KMS-11 (cell line): ENCODE measurements around the gene GPRIN2.
"Not testable (repeated sequence)": the region's sequence is repeated elsewhere in the genome, so short reads cannot be mapped to it uniquely, and the experiment has no call there.

Source experiments
- H2AFZ ChIP-seq: fragments of 200-600 bp; sonication (generic); 2 replicates; pipeline ENCODE4 v1.6.1; 2016; ENCODE audit warnings: antibody characterized with exemption, mixed run types, low read depth
- H3K27ac ChIP-seq: fragments of 200-600 bp; sonication (generic); 2 replicates; pipeline ENCODE4 v1.6.1; 2016; ENCODE audit warnings: mild to moderate bottlenecking, mixed run types
- H3K27me3 ChIP-seq: fragments of 200-600 bp; sonication (generic); 2 replicates; pipeline ENCODE4 v1.6.1; 2017; ENCODE audit warnings: mild to moderate bottlenecking, low read depth, mixed run types, moderate library complexity; ENCODE audit not compliant: insufficient read depth
- H3K36me3 ChIP-seq: fragments of 200-600 bp; sonication (generic); 2 replicates; pipeline ENCODE4 v1.6.1; 2017; ENCODE audit warnings: mild to moderate bottlenecking, mixed run types; ENCODE audit not compliant: insufficient read depth
- H3K4me1 ChIP-seq: fragments of 200-600 bp; sonication (generic); 2 replicates; pipeline ENCODE4 v1.6.1; 2016; ENCODE audit warnings: mild to moderate bottlenecking, low read depth, mixed run types; ENCODE audit not compliant: poor library complexity, severe bottlenecking
- H3K4me2 ChIP-seq: fragments of 200-600 bp; sonication (generic); 2 replicates; pipeline ENCODE4 v1.7.0; 2016; ENCODE audit warnings: mild to moderate bottlenecking, mixed run types
- H3K4me3 ChIP-seq: fragments of 200-600 bp; sonication (generic); IDR thresholded peaks from 2 replicates; pipeline ENCODE4 v1.6.1; 2017; ENCODE audit warnings: low read depth, low read length, mixed read lengths; ENCODE audit not compliant: insufficient read depth
- H3K79me2 ChIP-seq: fragments of 200-600 bp; sonication (generic); 2 replicates; pipeline ENCODE4 v1.6.1; 2016; ENCODE audit warnings: low read depth, mixed run types; ENCODE audit not compliant: insufficient read depth
- H3K9ac ChIP-seq: fragments of 200-600 bp; sonication (generic); 2 replicates; pipeline ENCODE4 v1.6.1; 2016; ENCODE audit warnings: mild to moderate bottlenecking, mixed run types
- H4K20me1 ChIP-seq: fragments of 200-600 bp; sonication (generic); 2 replicates; pipeline ENCODE4 v1.6.1; 2016; ENCODE audit warnings: mild to moderate bottlenecking, mixed run types; ENCODE audit not compliant: insufficient read depth
- TF ChIP-seq, protein P1 (sequence below): fragments of 200-600 bp; sonication (generic); conservative IDR thresholded peaks from 2 replicates; pipeline ENCODE4 v1.6.1; 2017; ENCODE audit warnings: low read depth, mild to moderate bottlenecking, antibody characterized with exemption, low read length, moderate library complexity, mixed read lengths

GPRIN2 gene

DNA sequence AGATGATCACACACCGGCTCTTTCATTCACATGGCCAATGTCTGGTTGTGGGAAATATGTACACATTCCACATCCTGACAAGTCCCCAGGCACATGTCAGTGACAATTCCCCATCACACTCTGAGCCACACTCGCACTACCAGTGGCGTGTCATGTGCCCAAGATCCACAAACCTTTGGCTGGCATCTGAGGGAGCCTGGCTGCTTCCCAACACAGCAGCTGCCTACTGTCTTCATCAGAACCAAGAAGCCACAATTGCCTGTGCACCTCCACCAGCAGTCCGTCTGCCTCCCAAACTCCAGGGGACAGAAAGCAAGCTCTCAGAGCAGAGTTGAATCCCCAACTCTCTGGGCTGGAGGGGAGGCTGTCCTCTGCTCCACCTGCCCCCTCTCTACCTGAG, 16.3 kb upstream of the GPRIN2 start:
- H3K79me2 ChIP-seq, H3K9ac ChIP-seq, H3K4me3 ChIP-seq, H2AFZ ChIP-seq, H4K20me1 ChIP-seq, H3K4me2 ChIP-seq, H3K27ac ChIP-seq, H3K27me3 ChIP-seq, H3K4me1 ChIP-seq, H3K36me3 ChIP-seq: not testable (repeated sequence)

DNA sequence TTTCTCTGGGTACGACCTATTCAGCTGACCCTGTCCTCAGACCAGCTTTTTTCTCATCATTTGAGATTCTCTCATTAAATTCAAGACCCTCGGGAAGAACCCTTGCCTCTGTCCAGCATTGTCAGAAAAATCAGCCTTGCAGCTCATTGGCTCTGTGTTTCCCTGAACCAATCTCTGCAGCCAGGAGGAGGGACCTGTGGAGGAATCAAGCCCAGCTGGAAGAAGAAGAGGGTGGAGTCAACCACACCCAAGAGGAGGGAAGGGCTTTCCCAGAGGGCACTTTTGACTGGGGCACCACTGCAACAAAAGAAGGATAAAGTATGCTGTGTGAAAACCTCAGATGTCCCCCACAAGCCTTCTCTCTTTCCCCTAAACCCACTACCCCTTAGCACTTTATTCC, 14.2 kb upstream of the GPRIN2 start:
- not testable (repeated sequence) for H2AFZ ChIP-seq, H3K4me2 ChIP-seq, H4K20me1 ChIP-seq, H3K4me1 ChIP-seq, H3K79me2 ChIP-seq, H3K36me3 ChIP-seq, H3K4me3 ChIP-seq, H3K27me3 ChIP-seq, H3K27ac ChIP-seq, H3K9ac ChIP-seq

DNA sequence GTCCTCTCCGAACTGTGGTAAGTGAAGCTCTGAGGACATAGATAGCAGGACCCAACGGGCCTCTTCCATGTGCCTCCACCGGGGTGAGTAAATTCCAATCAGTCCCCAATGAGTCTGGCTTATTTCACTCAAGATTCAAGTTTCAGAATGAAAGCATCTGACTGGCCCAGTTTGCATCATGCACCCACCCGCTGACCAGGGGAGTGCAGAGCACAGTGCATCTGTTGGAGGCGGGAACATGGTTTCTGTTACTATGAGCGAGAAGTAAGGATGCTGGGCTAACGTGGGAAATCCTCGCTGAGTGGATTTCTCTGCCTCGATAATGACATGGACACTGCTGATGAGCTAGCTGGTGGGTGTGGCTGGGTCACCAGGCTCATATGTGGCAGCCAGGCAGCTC, 10.7 kb upstream of the GPRIN2 start:
- not testable (repeated sequence) for H3K4me3 ChIP-seq, H3K79me2 ChIP-seq, H3K36me3 ChIP-seq, H3K4me1 ChIP-seq, H3K27ac ChIP-seq, H3K27me3 ChIP-seq, H3K9ac ChIP-seq, H2AFZ ChIP-seq, H3K4me2 ChIP-seq, H4K20me1 ChIP-seq

DNA sequence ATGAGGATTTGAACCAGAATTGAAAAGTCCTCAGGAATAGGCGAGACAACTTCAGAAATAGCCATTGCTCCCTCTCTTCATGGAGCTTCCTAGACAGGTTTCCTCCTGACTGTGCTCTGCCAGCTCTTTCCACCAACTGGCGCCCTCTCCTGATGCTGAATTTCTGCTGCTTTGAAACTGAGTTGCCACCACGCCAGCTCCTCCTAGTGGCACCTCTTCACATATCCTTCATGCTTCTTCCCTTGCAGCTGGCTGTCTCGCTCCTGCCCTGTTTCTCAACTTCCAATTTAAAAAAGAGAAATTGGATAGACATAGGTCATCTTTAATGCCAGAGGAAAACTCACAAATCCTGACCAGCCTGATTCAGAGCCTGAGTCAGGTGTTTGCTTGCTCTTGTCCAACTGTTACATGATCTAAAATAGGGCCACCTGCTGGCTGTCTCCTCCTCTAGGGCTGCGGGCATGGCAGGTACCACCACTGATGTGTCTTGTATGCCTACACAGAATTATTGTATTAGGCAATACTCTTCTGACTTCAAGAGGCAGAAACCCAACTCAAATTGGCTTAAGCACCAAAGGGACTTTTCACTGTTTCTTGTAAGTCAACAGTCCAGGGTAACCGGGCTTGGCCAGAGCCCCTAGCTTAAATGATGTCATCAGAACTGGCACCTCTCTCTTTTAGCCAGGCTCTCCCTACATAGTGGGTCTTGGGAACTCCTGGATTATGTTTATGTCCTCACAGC, 9.3 kb upstream of the GPRIN2 start:
- H3K4me1 ChIP-seq, H3K79me2 ChIP-seq, H3K4me2 ChIP-seq, H3K36me3 ChIP-seq, H3K27me3 ChIP-seq, H3K27ac ChIP-seq, H2AFZ ChIP-seq, H3K4me3 ChIP-seq, H4K20me1 ChIP-seq, H3K9ac ChIP-seq: not testable (repeated sequence)
- TF ChIP-seq, protein P1, sequence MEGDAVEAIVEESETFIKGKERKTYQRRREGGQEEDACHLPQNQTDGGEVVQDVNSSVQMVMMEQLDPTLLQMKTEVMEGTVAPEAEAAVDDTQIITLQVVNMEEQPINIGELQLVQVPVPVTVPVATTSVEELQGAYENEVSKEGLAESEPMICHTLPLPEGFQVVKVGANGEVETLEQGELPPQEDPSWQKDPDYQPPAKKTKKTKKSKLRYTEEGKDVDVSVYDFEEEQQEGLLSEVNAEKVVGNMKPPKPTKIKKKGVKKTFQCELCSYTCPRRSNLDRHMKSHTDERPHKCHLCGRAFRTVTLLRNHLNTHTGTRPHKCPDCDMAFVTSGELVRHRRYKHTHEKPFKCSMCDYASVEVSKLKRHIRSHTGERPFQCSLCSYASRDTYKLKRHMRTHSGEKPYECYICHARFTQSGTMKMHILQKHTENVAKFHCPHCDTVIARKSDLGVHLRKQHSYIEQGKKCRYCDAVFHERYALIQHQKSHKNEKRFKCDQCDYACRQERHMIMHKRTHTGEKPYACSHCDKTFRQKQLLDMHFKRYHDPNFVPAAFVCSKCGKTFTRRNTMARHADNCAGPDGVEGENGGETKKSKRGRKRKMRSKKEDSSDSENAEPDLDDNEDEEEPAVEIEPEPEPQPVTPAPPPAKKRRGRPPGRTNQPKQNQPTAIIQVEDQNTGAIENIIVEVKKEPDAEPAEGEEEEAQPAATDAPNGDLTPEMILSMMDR = peak; percentile 44; the same call in 1 of the 2 replicates

DNA sequence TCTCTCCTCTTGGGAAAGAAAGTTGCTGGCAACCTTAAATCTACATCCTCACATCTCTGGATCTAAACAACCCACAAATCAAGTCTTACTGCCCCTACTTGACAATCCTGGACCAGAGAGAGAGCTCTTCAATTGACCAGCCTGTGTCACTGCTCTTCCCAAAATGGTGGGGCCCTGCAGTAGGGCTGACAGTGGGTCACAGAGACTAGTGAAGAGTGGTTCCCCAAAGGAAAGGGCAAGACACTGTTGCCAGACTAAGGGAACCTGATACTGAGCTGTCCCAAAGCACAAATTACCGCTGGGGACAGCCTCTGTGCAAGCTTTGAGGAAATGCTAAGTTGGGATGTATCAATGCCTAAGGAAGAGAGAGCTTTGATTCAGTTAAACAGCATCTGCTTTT, 4.5 kb upstream of the GPRIN2 start:
- no peak overlapping the region for H3K4me3 ChIP-seq
- H3K79me2 ChIP-seq = no peaks in the 10 kb centered on the region
- H3K4me2 ChIP-seq = no peak overlapping the region
- no peaks in the 10 kb centered on the region for H3K4me1 ChIP-seq
- H2AFZ ChIP-seq = no peak overlapping the region
- no peaks in the 10 kb centered on the region for H4K20me1 ChIP-seq
- TF ChIP-seq, protein P1 = no peak
- no peak overlapping the region for H3K9ac ChIP-seq
- no peaks in the 10 kb centered on the region for H3K27me3 ChIP-seq
- H3K36me3 ChIP-seq = no peaks in the 10 kb centered on the region
- no peak overlapping the region for H3K27ac ChIP-seq

DNA sequence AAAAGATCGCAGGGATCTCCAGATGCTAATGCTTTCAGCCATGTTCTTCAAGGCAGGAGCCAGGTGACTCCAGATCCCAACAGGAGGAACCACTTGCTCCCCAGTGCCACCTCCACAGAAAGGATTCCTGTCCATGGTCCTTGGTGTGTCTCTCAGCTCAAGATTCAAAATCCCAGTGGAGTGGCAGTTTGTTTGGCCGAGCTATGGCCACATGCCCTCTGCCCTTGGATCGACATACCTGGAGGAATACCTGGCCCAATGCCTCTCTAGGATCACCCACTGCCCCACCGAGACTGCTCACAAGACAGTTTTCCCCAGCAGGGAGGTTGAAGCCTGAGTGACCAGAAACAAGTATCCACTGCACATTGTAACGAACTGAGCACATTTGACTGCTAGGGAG, 3.9 kb upstream of the GPRIN2 start:
- no peaks in the 10 kb centered on the region for H3K27me3 ChIP-seq
- H4K20me1 ChIP-seq = no peaks in the 10 kb centered on the region
- no peaks in the 10 kb centered on the region for H3K79me2 ChIP-seq
- H3K27ac ChIP-seq = no peak overlapping the region
- no peak overlapping the region for H2AFZ ChIP-seq
- H3K36me3 ChIP-seq = no peaks in the 10 kb centered on the region
- H3K4me2 ChIP-seq = no peak overlapping the region
- H3K9ac ChIP-seq = no peak overlapping the region
- H3K4me3 ChIP-seq = no peak overlapping the region
- TF ChIP-seq, protein P1 = no peak
- H3K4me1 ChIP-seq = no peaks in the 10 kb centered on the region
